ENCODE measurements around the gene ENTPD8.

ENTPD8 gene

GRCh38 chr9:137434498-137435380 lies 6.4 kb downstream of the ENTPD8 start:
- TF ChIP-seq FOXM1 (IDR thresholded peaks at IDR 0.05; ENCODE audit: borderline replicate concordance, low read depth) (no peak), EGR1 (IDR thresholded peaks at IDR 0.05) (peak; percentile 28; the same call in 1 of the 2 replicates)

DNA sequence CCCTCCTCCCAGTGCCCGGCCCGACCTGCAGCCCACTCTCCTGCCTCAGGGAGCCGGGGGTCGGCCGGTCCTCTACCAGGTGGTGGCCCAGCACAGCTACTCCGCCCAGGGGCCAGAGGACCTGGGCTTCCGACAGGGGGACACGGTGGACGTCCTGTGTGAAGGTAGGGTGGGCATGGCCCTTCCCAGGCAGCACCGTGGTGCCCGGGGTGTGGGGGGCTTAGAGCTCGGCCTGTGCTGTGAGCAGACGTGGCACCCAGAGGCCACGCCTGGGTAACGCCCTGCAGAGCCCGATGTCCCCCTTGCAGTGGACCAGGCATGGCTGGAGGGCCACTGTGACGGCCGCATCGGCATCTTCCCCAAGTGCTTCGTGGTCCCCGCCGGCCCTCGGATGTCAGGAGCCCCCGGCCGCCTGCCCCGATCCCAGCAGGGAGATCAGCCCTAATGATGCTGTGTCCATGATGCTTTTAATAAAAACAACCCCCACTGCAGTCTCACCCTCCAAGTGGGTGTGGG lies 7.2 kb downstream of the ENTPD8 start:
- TF ChIP-seq YY1 (IDR thresholded peaks at IDR 0.05; ENCODE audit: low read depth) = no peak
- no peak for TF ChIP-seq RAD21 (IDR thresholded peaks at IDR 0.05; ENCODE audit: low read depth)

GRCh38 chr9:137433349-137433915 lies 7.7 kb downstream of the ENTPD8 start:
- TF ChIP-seq REST (IDR thresholded peaks at IDR 0.05; ENCODE audit: low read depth) = no peak
- no peak for TF ChIP-seq FOXM1 (IDR thresholded peaks at IDR 0.05; ENCODE audit: borderline replicate concordance, low read depth)
- no peak for TF ChIP-seq TEAD4 (IDR thresholded peaks at IDR 0.05)
- no peak for TF ChIP-seq EGR1 (IDR thresholded peaks at IDR 0.05)
- TF ChIP-seq MAX (IDR thresholded peaks at IDR 0.05) = no peak
- no peak for TF ChIP-seq NFIC (IDR thresholded peaks at IDR 0.05)
- TF ChIP-seq, protein P1, sequence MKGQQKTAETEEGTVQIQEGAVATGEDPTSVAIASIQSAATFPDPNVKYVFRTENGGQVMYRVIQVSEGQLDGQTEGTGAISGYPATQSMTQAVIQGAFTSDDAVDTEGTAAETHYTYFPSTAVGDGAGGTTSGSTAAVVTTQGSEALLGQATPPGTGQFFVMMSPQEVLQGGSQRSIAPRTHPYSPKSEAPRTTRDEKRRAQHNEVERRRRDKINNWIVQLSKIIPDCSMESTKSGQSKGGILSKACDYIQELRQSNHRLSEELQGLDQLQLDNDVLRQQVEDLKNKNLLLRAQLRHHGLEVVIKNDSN (IDR thresholded peaks at IDR 0.05) = no peak
- TF ChIP-seq CREB1 (IDR thresholded peaks at IDR 0.05; ENCODE audit: low read depth) = no peak
- no peak for TF ChIP-seq YY1 (IDR thresholded peaks at IDR 0.05; ENCODE audit: low read depth)
- TF ChIP-seq EP300 (IDR thresholded peaks at IDR 0.05; ENCODE audit: borderline replicate concordance) = no peak

DNA sequence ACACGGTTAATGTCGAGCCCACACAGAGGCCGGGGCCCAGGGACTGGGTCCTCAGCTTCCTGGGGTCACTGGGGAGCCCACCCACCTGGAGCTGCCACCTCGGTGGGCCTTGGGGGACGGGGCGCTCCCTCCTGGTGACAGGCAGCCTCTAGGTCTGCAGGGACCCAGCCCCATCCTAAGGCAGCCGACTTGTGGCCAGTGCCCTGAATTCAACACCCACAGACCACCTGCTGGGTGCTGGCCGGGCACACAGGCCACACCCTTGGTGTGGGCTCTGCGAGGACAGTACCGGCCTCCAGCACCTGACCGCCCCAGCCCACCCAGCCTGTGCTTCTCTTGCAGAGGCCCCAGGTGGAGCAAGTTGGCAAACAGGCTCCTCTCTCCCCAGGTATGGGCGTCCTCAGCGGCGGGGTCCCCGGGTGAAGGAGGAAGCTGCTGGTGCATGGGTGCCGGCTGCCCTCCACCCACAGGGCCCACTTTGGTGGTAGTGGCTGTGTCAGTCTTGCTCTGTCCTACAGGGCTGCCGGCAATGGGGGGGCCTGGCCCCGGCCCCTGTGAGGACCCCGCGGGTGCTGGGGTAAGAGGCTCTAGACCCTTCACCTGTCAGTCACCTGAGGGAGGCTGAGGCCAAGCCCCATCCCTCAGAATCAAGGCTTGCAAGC lies 8.3 kb downstream of the ENTPD8 start:
- peak; percentile 43; the same call in 1 of the 2 replicates for TF ChIP-seq EGR1 (IDR thresholded peaks at IDR 0.05)
- TF ChIP-seq EP300 (IDR thresholded peaks at IDR 0.05; ENCODE audit: borderline replicate concordance) = 0 out of 2 replicates have a peak, but pooled peaks have one; percentile 11
- TF ChIP-seq YY1 (IDR thresholded peaks at IDR 0.05; ENCODE audit: low read depth) = no peak
- no peak for TF ChIP-seq TCF12 (IDR thresholded peaks at IDR 0.05; ENCODE audit: low read depth)
- TF ChIP-seq TAF1 (IDR thresholded peaks at IDR 0.05; ENCODE audit: low read depth) = no peak

DNA sequence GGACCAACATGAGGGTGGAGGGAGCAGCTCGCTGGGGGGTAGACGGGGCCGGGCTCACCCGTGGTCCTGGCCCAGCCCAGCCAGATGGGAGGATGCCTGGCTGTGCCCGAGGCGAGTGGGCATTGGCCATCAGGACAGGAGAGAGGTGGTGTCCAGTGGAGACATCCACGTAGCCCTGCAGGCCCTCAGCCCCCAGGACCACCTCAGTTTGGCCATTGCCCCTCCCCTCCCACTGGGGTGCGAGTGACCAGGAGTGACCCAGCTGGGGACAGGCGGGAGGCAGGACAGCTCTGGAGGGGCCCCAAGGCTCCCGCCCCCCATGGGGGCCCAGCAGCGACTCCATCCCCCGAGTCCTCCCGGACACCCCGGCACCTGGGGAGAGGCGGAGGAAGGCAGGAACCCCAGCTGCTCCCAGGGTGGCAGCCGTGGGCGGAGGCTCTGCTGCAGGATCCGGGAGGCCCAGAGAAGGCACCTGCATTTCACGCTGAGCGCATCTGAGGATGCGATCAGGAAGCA lies 9.7 kb downstream of the ENTPD8 start:
- TF ChIP-seq, protein P1 (IDR thresholded peaks at IDR 0.05) = no peak
- TF ChIP-seq TEAD4 (IDR thresholded peaks at IDR 0.05) (no peak), CEBPB (IDR thresholded peaks at IDR 0.05) (no peak), TAF1 (IDR thresholded peaks at IDR 0.05; ENCODE audit: low read depth) (no peak), FOXM1 (IDR thresholded peaks at IDR 0.05; ENCODE audit: borderline replicate concordance, low read depth) (no peak), YY1 (IDR thresholded peaks at IDR 0.05; ENCODE audit: low read depth) (no peak), TCF12 (IDR thresholded peaks at IDR 0.05; ENCODE audit: low read depth) (peak; percentile 35; the same call in 1 of the 2 replicates), EGR1 (IDR thresholded peaks at IDR 0.05) (peak; percentile 64; the same call in 1 of the 2 replicates)

- 0 out of 2 replicates have a peak, but pooled peaks have one; percentile 23 for TF ChIP-seq CREB1 (IDR thresholded peaks at IDR 0.05; ENCODE audit: low read depth)
- TF ChIP-seq FOXM1 (IDR thresholded peaks at IDR 0.05; ENCODE audit: borderline replicate concordance, low read depth) = no peak
Measured at GRCh38 chr9:137430723-137431415, 10.3 kb downstream of the ENTPD8 start.

DNA sequence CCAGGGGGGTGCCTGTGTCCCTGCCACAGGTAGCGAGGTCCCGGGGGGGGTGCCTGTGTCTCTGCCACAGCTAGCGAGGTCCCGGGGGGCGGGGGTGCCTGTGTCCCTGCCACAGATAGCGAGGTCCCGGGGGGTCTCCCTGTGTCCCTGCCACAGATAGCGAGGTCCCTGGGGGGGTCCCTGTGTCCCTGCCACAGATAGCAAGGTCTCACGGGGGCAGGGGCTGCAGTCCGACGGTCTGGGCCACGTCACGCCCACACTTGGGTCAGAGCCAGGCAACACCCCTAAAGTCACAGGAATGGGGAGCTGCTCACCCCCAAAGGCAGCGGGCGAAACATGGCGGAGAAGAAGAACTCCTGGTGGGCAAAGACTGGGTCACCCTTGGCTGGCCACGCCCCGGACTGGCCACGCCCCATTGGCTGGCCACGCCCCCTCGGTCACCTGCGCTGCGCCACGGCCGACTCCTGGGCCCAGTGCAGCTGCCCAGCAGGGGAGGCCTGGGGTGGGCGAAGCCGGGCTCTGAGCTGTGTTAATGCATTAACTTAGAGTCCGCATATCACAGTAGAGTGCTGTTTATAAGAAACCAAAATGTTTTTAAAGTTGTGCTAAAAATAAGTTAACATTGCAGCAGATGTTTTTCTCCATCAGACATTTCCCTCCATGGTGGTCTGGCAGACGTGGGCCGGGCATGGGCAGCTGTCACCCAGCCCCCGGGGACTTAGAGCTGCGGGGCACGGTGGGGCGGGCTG lies 11.0 kb downstream of the ENTPD8 start:
- TF ChIP-seq NFIC (IDR thresholded peaks at IDR 0.05) (no peak), YY1 (IDR thresholded peaks at IDR 0.05; ENCODE audit: low read depth) (peak; percentile 61), CREB1 (IDR thresholded peaks at IDR 0.05; ENCODE audit: low read depth) (no peak), TCF12 (IDR thresholded peaks at IDR 0.05; ENCODE audit: low read depth) (no peak), EP300 (IDR thresholded peaks at IDR 0.05; ENCODE audit: borderline replicate concordance) (no peak), RAD21 (IDR thresholded peaks at IDR 0.05; ENCODE audit: low read depth) (no peak), CEBPB (IDR thresholded peaks at IDR 0.05) (no peak), ZBTB7A (IDR thresholded peaks at IDR 0.05; ENCODE audit: low read depth) (0 out of 2 replicates have a peak, but pooled peaks have one; percentile 37), FOXM1 (IDR thresholded peaks at IDR 0.05; ENCODE audit: borderline replicate concordance, low read depth) (no peak), REST (IDR thresholded peaks at IDR 0.05; ENCODE audit: low read depth) (no peak), MAX (IDR thresholded peaks at IDR 0.05) (peak; percentile 62; the same call in 1 of the 2 replicates), TAF1 (IDR thresholded peaks at IDR 0.05; ENCODE audit: low read depth) (peak; percentile 33; the same call in 1 of the 2 replicates), TEAD4 (IDR thresholded peaks at IDR 0.05) (no peak), EGR1 (IDR thresholded peaks at IDR 0.05) (no peak)
- TF ChIP-seq, protein P1 (IDR thresholded peaks at IDR 0.05) = peak; percentile 62

Data from Ishikawa (cell line).